ENCODE measurements around the gene ARL15.

DNA sequence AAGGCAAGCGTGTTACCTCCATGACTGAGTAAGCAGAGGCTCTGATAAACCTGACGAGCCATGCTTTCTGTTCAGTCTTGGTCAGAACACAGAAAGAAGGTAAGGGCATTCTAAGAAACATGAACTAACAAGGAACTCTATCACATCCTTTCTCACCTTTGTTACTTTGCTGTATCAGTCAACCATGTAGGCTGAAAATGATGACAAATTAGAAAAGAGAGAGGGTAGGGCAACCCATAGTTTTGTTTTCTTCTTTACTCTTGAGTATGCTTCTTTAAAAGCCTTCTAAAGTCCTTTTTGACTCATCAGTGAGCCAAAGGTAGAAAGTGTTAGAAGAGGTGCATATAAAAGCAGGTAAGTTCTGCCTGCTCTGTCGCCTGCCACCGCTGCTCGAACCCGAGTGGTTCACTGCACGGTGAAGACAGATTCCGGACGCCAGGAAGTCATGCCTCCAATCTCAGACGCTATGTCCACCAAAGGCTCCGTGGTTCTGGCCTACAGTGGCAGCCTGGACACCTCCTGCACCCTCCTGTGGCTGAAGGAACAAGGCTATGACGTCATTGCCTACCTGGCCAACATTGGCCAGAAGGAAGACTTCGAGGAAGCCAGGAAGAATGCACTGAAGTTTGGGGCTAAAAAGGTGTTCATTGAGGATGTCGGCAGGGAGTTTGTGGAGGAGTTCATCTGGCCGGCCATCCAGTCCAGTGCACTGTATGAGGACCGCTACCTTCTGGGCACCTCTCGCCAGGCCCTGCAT, 451.5 kb downstream of the ARL15 start:
- TF ChIP-seq, protein P1, sequence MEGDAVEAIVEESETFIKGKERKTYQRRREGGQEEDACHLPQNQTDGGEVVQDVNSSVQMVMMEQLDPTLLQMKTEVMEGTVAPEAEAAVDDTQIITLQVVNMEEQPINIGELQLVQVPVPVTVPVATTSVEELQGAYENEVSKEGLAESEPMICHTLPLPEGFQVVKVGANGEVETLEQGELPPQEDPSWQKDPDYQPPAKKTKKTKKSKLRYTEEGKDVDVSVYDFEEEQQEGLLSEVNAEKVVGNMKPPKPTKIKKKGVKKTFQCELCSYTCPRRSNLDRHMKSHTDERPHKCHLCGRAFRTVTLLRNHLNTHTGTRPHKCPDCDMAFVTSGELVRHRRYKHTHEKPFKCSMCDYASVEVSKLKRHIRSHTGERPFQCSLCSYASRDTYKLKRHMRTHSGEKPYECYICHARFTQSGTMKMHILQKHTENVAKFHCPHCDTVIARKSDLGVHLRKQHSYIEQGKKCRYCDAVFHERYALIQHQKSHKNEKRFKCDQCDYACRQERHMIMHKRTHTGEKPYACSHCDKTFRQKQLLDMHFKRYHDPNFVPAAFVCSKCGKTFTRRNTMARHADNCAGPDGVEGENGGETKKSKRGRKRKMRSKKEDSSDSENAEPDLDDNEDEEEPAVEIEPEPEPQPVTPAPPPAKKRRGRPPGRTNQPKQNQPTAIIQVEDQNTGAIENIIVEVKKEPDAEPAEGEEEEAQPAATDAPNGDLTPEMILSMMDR (IDR thresholded peaks at IDR 0.05) = no peak
- TF ChIP-seq EZH2 (IDR thresholded peaks at IDR 0.05; ENCODE audit: borderline replicate concordance, insufficient read depth, low read depth, low read length, poor library complexity, severe bottlenecking) = no peak

Data from B cell (primary cell).